Measurements from ENCODE around the gene SEMA5A. TPM values are rescaled to one million over a fixed set of nuclear protein-coding genes. Genes with fewer than 3 reads are reported as not detected.

The SEMA5A gene
- total and polyA plus RNA-seq, 2 of the 13 experiments (the other 11 are each of a cell fraction or from before 2014, with no cell fraction given) = 0.01 TPM; not detected in 1

DNA sequence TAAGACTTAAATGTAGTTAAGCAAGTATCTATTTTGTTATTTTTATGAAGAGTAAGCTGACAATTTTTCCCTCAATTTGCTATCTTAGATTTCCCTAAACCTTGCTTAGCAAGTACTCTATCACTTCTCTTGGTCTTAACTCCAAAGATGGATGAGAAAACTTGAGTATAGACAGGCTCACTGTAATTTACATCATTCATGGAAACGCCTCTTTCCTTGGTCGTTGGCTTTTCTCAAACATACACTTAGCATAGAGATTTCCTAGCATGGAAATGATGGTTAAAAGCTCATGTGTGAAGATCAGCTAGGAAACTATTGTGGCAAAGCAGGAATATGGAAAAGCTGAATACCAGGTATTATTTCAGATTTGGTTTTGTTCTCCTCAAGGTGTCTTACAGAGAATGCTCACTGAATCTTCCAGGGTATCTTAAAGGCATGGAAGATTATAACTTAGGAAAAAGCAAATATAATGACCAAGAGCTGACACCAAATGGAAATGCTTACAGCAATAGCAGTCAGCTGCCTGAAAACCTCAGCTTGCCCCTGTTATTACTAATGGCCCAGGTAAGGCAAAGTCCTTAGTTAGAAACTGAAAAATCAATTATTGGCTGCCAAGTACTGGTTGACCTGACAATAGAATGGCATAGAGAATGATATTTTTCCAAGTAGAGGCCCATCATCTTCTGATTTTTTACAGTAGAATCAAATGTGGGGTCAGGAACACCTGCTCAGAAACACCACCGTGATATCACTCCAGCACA lies 84.8 kb downstream of the SEMA5A start (continued):
- TF ChIP-seq PHF8 (CRISPR knock-in tag; IDR thresholded peaks at IDR 0.05) = no peak

DNA sequence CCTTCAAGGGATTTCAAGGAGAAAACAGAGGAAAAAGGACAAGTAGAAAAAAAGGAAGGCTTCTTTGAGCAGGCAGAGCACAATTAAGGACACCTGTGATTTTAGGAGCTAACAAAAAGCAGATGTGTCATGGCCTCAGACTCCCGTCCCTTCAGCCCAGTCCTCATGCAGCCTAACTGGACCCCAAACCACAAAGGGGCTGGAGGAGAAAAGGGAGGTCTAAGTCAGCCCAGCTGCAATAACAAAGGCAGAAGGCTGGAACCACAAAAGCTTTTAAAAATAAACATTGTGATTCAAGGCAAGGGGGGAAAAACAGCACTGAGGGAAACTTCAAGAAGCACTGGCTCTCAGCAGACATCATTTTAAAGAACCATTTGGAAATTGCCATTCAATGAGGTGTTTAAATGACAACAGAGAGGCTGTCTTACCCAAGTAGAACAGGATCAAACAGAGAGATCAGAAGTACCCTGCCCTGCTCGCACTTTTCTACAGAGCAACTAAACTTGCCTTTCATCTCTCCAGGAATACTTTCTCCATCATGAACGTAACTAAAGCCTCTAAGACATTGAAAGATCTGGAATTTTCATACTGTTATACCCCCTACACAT lies 89.3 kb downstream of the SEMA5A start:
- H3K4me1 ChIP-seq (ENCODE audit: insufficient read depth, low read length) = no peaks in the 10 kb centered on the region
- no peaks in the 10 kb centered on the region for H4K20me1 ChIP-seq (ENCODE audit: insufficient read depth, low read length)
- H3K36me3 ChIP-seq (replicated peaks in 1 of 2; ENCODE audit: control insufficient read depth in 1 of 2, insufficient read depth in 2 of 2, low read length in 2 of 2) = no peaks in the 10 kb centered on the region
- peaks cover 11% of the 10 kb centered on the region; the same call in 1 of the 2 replicates for H3K9me3 ChIP-seq (ENCODE audit: low read length)
- TF ChIP-seq ZNF383 (CRISPR knock-in tag; IDR thresholded peaks at IDR 0.05; ENCODE audit: borderline replicate concordance) (no peak), FOXJ3 (CRISPR knock-in tag; IDR thresholded peaks at IDR 0.05; ENCODE audit: borderline replicate concordance) (no peak), ZNF761 (CRISPR knock-in tag; conservative IDR thresholded peaks at IDR 0.05) (no peak), ZFP41 (CRISPR knock-in tag; IDR thresholded peaks at IDR 0.05; ENCODE audit: borderline replicate concordance) (no peak), ARID2 (CRISPR knock-in tag; IDR thresholded peaks at IDR 0.05; ENCODE audit: borderline replicate concordance) (no peak), IKZF1 (IDR thresholded peaks at IDR 0.05) (no peak), TOE1 (CRISPR knock-in tag; IDR thresholded peaks at IDR 0.05) (no peak), RBFOX2 (IDR thresholded peaks at IDR 0.05; ENCODE audit: low read depth, low read length) (no peak), JUND (CRISPR knock-in tag; IDR thresholded peaks at IDR 0.05) (no peak), ZNF670 (CRISPR knock-in tag; IDR thresholded peaks at IDR 0.05; ENCODE audit: borderline replicate concordance) (no peak), MXD1 (CRISPR knock-in tag; IDR thresholded peaks at IDR 0.05) (no peak)
- TF ChIP-seq, protein P1, sequence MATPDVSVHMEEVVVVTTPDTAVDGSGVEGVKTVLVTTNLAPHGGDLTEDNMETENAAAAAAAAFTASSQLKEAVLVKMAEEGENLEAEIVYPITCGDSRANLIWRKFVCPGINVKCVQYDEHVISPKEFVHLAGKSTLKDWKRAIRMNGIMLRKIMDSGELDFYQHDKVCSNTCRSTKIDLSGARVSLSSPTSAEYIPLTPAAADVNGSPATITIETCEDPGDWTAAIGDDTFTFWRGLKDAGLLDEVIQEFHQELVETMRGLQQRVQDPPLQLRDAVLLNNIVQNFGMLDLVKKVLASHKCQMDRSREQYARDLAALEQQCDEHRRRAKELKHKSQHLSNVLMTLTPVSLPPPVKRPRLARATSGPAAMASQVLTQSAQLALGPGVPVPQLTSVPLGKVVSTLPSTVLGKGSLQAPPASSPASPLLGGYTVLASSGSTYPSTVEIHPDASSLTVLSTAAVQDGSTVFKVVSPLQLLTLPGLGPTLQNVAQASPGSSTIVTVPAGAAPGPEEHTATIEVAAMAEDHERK (CRISPR knock-in tag; IDR thresholded peaks at IDR 0.05; ENCODE audit: low read depth) = no peak
- TF ChIP-seq, protein P2, sequence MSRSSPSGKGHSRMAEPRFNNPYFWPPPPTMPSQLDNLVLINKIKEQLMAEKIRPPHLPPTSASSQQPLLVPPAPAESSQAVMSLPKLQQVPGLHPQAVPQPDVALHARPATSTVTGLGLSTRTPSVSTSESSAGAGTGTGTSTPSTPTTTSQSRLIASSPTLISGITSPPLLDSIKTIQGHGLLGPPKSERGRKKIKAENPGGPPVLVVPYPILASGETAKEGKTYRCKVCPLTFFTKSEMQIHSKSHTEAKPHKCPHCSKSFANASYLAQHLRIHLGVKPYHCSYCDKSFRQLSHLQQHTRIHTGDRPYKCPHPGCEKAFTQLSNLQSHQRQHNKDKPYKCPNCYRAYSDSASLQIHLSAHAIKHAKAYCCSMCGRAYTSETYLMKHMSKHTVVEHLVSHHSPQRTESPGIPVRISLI (CRISPR knock-in tag; IDR thresholded peaks at IDR 0.05; ENCODE audit: borderline replicate concordance) = no peak
- BruUV-seq (replicated peaks) = no TSS peak
- WGBS (ENCODE audit: low lambda C conversion rate) = 6% methylated on average over 3 of the region's 3 CpGs
- POLR2A ChIA-PET = no interaction called here
- FAIRE-seq (no peak), DNase-seq (ENCODE audit: low spot score) (no peak), ATAC-seq (no peak)
- no peak overlapping the region for H3K27ac ChIP-seq (ENCODE audit: extremely low read length, insufficient read depth, low read length)
- no peak overlapping the region for H3K4me3 ChIP-seq (replicated peaks in 1 of 3; ENCODE audit: insufficient read depth in 1 of 3, low read depth in 2 of 3, low read length in 3 of 3)
- intact Hi-C loops (cut with micrococcal nuclease; ENCODE audit: unreplicated experiment) (no loop called here), in situ Hi-C loops (cut with HindIII; ENCODE audit: extremely low pct_ligation_motif_present, low pct_unique_long_range_greater_than_20kb) (no loop called here)
- no peak overlapping the region for H3K9ac ChIP-seq (ENCODE audit: insufficient read depth, low read depth, low read length)
- no peaks in the 10 kb centered on the region for H3K27me3 ChIP-seq (ENCODE audit: control insufficient read depth in 1 of 2, insufficient read depth in 2 of 2, low read length in 2 of 2)
- H2AFZ ChIP-seq (ENCODE audit: low read length) = no peak overlapping the region
- CTCF ChIA-PET (ENCODE audit: low intra/inter-chr PET ratio, low total read pairs) = no interaction called here
- H3K79me2 ChIP-seq (ENCODE audit: insufficient read depth, low read length) = no peaks in the 10 kb centered on the region
- no peak overlapping the region for H3K4me2 ChIP-seq (ENCODE audit: low read depth, low read length)
